ENCODE data around the gene RBMS2. TPM values are rescaled to one million over a fixed set of nuclear protein-coding genes. Genes with fewer than 3 reads are reported as not detected.

The RBMS2 gene
- total and polyA plus RNA-seq, 2 donors (not counting 1 experiment from before 2014, with no cell fraction given), result 0.81 to 7.6 TPM

DNA sequence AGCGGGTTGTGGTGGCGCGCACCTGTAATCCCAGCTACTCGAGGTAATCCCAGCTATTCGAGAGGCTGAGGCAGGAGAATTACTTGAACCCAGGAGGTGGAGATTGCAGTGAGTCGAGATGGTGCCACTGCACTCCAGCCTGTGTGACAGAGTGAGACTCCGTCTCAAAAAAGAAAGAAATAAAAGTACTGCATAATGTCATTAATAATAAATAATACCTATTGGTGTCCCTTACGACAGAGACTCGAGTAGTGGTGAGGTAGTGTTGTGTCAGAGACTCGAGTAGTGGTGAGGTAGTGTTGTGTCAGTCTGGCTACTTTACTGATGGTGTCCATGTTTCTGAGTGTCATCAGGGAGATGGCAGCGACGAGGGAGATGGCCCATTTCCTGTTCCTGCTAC lies 34.9 kb upstream of the RBMS2 start:
- H3K79me2 ChIP-seq (ENCODE audit: control insufficient read depth, insufficient read depth, low read length), result no peaks in the 10 kb centered on the region
- intact Hi-C loops (cut with micrococcal nuclease), result loop anchor here (5.0 kb wide), 1 partner anchor 201 kb away; the partner anchor contains the start of gene PTGES3
- H3K27ac Mint-ChIP-seq, result no peak overlapping the region
- H3K4me2 ChIP-seq (replicated peaks; ENCODE audit: low read depth, low read length, poor library complexity, severe bottlenecking), result no peak overlapping the region
- H4K20me1 ChIP-seq (ENCODE audit: control insufficient read depth, insufficient read depth, low read length, poor library complexity, severe bottlenecking), result no peaks in the 10 kb centered on the region
- peaks cover 19% of the 10 kb centered on the region for H3K4me1 Mint-ChIP-seq
- no peak for TF ChIP-seq EZH2 (IDR thresholded peaks at IDR 0.05; ENCODE audit: borderline replicate concordance, insufficient read depth, low read depth, low read length, poor library complexity, severe bottlenecking)
- TF ChIP-seq, protein P1, sequence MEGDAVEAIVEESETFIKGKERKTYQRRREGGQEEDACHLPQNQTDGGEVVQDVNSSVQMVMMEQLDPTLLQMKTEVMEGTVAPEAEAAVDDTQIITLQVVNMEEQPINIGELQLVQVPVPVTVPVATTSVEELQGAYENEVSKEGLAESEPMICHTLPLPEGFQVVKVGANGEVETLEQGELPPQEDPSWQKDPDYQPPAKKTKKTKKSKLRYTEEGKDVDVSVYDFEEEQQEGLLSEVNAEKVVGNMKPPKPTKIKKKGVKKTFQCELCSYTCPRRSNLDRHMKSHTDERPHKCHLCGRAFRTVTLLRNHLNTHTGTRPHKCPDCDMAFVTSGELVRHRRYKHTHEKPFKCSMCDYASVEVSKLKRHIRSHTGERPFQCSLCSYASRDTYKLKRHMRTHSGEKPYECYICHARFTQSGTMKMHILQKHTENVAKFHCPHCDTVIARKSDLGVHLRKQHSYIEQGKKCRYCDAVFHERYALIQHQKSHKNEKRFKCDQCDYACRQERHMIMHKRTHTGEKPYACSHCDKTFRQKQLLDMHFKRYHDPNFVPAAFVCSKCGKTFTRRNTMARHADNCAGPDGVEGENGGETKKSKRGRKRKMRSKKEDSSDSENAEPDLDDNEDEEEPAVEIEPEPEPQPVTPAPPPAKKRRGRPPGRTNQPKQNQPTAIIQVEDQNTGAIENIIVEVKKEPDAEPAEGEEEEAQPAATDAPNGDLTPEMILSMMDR (IDR thresholded peaks at IDR 0.05), result no peak
- H3K27ac ChIP-seq (ENCODE audit: low read length in 2 of 2), result no peak overlapping the region
- H3K4me3 Mint-ChIP-seq, result peak overlapping the region; percentile 91
- H3K4me1 ChIP-seq (ENCODE audit: control insufficient read depth in 2 of 2, insufficient read depth in 2 of 2, low read length in 2 of 2), result peaks cover 0 to 19% of the 10 kb centered on the region in 2 donors
- no peaks in the 10 kb centered on the region for H3K9me3 ChIP-seq (ENCODE audit: control extremely low read depth in 1 of 3, control insufficient read depth in 2 of 3, insufficient read depth in 1 of 3, low read length in 2 of 3)
- no peaks in the 10 kb centered on the region for H3K9me3 Mint-ChIP-seq (ENCODE audit: insufficient read depth)
- ChIA-PET POLR2A (no interaction called here), CTCF (no interaction called here)
- H3K9ac ChIP-seq (ENCODE audit: low read length), result no peak overlapping the region
- WGBS (ENCODE audit: insufficient coverage), result 93% methylated on average over 10 of the region's 12 CpGs
- no peak for ATAC-seq (ENCODE audit: low read depth)
- peak overlapping the region; percentile 96 for H2AFZ ChIP-seq (ENCODE audit: insufficient read depth, low read depth, low read length, poor library complexity, severe bottlenecking)
- no peaks in the 10 kb centered on the region for H3K36me3 ChIP-seq (replicated peaks in 1 of 2; ENCODE audit: control extremely low read depth in 1 of 2, control insufficient read depth in 1 of 2, extremely low read depth in 1 of 2, insufficient read depth in 2 of 2, low read length in 1 of 2)
- DNase-seq, result no peak
- H3K4me3 ChIP-seq (ENCODE audit: control extremely low read depth in 1 of 5, extremely low read depth in 1 of 5, insufficient read depth in 1 of 5, low read depth in 2 of 5, low read length in 4 of 5), result no peak overlapping the region
- peaks cover 0 to 9% (median 3%) of the 10 kb centered on the region in 4 experiments for H3K27me3 ChIP-seq (replicated peaks in 1 of 4; ENCODE audit: control extremely low read depth in 1 of 4, control insufficient read depth in 3 of 4, insufficient read depth in 4 of 4, low read length in 3 of 4)
- H3K27me3 Mint-ChIP-seq, result peaks cover 13% of the 10 kb centered on the region

DNA sequence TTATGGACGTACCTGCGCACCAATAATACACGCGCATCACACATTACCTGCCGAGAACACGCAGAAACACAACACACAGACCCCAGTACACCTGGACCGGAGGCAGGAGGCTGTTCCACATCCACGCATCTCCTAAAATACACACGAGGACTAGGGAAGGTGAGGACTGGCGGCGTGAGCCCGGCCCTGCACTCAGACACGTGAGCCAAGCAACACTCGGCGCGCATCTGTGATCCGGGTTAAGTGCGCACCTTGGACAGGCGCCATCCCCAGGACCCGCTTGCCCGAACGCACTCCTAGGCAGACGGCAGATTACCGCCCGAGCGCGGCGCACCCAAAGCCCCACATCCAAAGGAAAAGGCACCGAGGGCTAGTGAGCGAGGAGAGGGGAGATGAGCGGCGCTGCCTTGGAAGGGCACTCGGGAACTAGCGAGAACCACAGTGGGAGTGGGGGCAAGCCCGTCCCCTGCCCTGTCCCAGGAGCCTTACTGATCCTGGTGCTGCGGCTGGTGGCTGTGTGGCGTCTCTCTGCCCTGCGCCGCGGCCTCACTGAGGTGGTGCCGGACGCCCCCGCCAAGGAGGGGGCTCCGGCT lies 34.1 kb upstream of the RBMS2 start:
- Histone ChIP-seq H3K27ac (ENCODE audit: low read length in 2 of 2) (no peak overlapping the region), H3K9ac (ENCODE audit: low read length) (peak overlapping the region; percentile 75)
- POLR2A ChIA-PET, result interaction anchor here (0.6 to 1.4 kb wide), 4 partner anchors 149 to 298 kb away, joined by 3 to 7 read pairs (median 4); partner anchors contain the start of gene CNPY2

More for the DNA sequence above, 34.1 kb upstream of the RBMS2 start:
- Histone ChIP-seq H3K4me2 (replicated peaks; ENCODE audit: low read depth, low read length, poor library complexity, severe bottlenecking) (peak overlapping the region; percentile 94), H4K20me1 (ENCODE audit: control insufficient read depth, insufficient read depth, low read length, poor library complexity, severe bottlenecking) (no peaks in the 10 kb centered on the region), H3K79me2 (ENCODE audit: control insufficient read depth, insufficient read depth, low read length) (no peaks in the 10 kb centered on the region), H3K27me3 (replicated peaks in 1 of 4; ENCODE audit: control extremely low read depth in 1 of 4, control insufficient read depth in 3 of 4, insufficient read depth in 4 of 4, low read length in 3 of 4) (peaks cover 0 to 9% (median 4%) of the 10 kb centered on the region in 4 experiments), H3K9me3 (ENCODE audit: control extremely low read depth in 1 of 3, control insufficient read depth in 2 of 3, insufficient read depth in 1 of 3, low read length in 2 of 3) (no peaks in the 10 kb centered on the region), H3K4me1 (ENCODE audit: control insufficient read depth in 2 of 2, insufficient read depth in 2 of 2, low read length in 2 of 2) (peaks cover 0 to 19% of the 10 kb centered on the region in 2 donors), H3K4me3 (ENCODE audit: control extremely low read depth in 1 of 5, extremely low read depth in 1 of 5, insufficient read depth in 1 of 5, low read depth in 2 of 5, low read length in 4 of 5) (peak overlapping the region; percentile 26 to 79 (median 73)), H3K36me3 (replicated peaks in 1 of 2; ENCODE audit: control extremely low read depth in 1 of 2, control insufficient read depth in 1 of 2, extremely low read depth in 1 of 2, insufficient read depth in 2 of 2, low read length in 1 of 2) (no peaks in the 10 kb centered on the region), H2AFZ (ENCODE audit: insufficient read depth, low read depth, low read length, poor library complexity, severe bottlenecking) (peak overlapping the region; percentile 96)
- ATAC-seq (ENCODE audit: low read depth), result peak; percentile 2
- intact Hi-C loops (cut with micrococcal nuclease), result loop anchor here (1.0 to 5.0 kb wide), 4 partner anchors 19 to 200 kb away; partner anchors contain the start of genes PTGES3, SPRYD4 and TIMELESS
- peaks cover 19% of the 10 kb centered on the region for H3K4me1 Mint-ChIP-seq
- TF ChIP-seq EZH2 (IDR thresholded peaks at IDR 0.05; ENCODE audit: borderline replicate concordance, insufficient read depth, low read depth, low read length, poor library complexity, severe bottlenecking), result no peak
- TF ChIP-seq, protein P1 (IDR thresholded peaks at IDR 0.05), result no peak
- DNase-seq, result peak; percentile 57
- 8% methylated on average over 44 of the region's 44 CpGs for WGBS (ENCODE audit: insufficient coverage)
- peak overlapping the region; percentile 80 for H3K27ac Mint-ChIP-seq
- H3K9me3 Mint-ChIP-seq (ENCODE audit: insufficient read depth), result no peaks in the 10 kb centered on the region
- CTCF ChIA-PET, result interaction anchor here (0.8 to 1.4 kb wide), 3 partner anchors 11 to 45 kb away, joined by 3 to 5 read pairs (median 3); no protein-coding TSS in a partner anchor
- peaks cover 15% of the 10 kb centered on the region for H3K27me3 Mint-ChIP-seq
- peak overlapping the region; percentile 91 for H3K4me3 Mint-ChIP-seq
